HG03575 (cell line): ENCODE results near the gene ATP5ME.

Experiments
- ATAC-seq: cut with Tn5 transposase; IDR thresholded peaks from one replicate; pipeline ENCODE4 v1.9.1; 2021; ENCODE audit not compliant: unreplicated experiment, insufficient number of reproducible peaks, low FRiP score; ENCODE audit errors: extremely low read depth

ATP5ME gene

DNA sequence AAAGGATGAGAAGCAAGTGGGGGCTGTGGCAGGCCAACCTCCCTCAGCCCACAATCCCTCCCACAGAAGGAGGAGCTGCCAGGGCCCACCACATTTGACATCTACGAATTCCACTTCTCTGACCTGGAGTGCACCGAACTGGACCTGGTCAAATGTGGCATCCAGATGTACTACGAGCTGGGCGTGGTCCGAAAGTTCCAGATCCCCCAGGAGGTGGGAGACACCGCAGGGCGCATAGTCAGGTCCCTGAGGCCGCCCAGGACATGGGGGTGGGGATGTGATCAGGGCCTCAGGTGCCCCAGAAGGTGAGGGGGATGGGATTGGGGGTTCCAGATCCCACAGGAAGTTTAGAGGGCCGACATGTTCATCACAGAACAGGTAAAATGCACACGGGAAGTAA is 13.7 kb downstream of the ATP5ME start:
- no peak for ATAC-seq

DNA sequence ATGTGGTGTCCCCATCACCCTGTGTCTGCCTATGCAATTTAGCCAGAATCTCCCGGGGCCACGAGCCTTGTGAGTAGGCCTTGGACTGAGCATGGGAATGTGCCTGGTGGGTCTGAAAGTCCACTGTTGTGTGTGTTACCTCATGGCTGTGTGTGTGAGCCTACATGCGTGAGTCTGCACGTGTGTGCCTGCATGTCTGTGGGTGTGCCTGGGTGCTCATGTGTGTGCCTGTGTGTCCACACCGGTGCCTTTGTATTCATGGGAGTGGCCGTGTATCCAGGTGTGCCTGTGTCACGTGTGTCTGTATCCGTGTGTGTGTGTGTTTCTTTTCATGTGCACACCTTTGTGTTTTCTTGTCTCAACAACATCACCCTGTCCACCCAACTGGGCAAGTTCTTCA is 14.2 kb downstream of the ATP5ME start:
- ATAC-seq = no peak

DNA sequence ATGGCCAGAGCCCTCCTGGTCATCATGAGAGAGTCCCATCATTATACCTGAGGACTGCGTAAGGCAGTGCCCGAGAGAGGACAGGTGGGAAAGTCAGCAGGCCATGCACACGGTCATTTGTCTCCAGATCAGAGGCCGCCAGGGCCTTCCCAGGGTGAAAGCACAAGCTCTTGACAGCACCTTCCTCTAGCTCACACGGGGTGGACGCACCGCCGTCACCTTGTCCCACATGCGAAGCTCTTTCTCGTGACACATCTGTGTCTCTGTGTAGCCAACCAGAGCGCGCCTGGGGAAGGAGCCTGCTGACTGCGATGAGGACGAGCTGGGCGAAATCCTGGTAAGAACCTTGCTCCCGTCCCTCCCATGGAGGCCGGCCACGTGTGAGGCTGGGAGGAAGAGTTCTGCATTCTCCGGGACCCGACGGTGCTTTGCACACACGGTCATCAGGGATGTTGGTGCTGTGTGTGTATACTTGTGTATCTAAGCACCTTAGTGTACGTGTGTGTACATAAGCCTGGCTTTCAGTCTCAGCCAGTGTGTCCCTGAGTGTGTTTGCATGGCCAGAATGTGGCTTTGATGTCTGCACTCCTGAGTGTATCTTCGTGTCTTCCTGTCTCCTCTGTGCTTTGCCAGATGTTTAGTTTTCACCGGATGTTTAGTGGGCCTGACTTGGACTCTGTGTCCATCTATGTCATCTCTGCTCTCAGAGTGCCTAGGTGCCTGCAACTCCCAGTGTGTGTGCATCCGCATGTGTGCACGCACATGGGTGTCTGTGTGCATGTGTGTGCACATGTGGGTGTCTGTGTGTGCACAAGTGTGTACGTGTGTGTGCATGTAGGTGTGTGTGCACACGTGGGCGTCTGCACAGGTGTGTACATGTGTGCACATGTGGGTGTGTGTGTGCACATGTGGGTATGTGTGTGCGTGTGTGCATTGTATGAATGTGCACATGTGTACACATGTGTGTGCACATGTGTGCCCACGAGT is 15.1 kb downstream of the ATP5ME start:
- ATAC-seq = no peak

DNA sequence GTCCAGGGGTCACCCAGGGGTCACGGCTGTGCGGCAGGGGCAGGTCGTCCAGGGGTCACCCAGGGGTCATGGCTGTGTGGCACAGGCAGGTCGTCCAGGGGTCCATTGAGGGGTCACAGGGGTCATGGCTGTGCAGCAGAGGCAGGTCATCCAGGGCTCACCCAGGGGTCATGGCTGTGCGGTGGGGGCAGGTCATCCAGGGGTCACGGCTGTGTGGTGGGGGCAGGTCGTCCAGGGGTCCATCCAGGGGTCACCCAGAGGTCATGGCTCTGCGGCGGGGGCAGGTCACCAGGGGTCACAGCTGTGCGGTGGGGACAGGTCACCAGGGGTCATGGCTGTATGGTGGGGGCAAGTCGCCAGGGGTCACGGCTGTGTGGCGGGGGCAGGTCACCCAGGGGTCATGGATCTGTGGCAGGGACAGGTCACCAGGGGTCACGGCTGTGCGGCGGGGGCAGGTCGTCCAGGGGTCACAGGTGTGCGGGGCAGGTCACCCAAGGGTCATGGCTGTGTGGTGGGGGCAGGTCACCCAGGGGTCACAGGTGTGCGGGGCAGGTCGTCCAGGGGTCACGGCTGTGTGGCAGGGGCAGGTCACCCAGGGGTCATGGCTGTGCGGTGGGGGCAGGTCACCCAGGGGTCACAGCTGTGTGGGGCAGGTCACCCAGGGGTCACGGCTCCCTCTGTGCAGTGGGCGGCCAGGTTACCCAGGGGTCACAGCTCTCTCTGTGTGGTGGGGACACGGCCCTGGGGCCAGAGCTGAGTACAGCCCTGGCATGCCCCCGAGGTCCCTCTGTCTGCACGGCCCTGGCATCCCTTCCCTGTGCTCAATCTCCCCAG is 16.0 kb downstream of the ATP5ME start:
- no peak for ATAC-seq

DNA sequence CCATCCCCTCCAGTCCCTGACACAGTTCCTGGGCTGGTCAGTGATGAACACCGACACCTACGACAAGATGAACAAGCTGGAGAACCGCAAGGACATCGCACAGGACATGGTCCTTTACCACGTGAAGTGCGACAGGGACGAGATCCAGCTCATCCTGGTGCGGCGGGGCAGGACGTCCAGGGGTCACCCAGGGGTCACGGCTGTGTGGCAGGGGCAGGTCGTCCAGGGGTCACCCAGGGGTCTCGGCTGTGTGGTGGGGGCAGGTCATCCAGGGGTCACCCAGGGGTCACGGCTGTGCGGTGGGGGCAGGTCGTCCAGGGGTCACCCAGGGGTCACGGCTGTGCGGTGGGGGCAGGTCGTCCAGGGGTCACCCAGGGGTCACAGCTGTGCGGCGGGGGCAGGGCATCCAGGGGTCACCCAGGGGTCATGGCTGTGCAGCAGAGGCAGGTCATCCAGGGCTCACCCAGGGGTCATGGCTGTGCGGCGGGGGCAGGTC is 16.7 kb downstream of the ATP5ME start:
- no peak for ATAC-seq

DNA sequence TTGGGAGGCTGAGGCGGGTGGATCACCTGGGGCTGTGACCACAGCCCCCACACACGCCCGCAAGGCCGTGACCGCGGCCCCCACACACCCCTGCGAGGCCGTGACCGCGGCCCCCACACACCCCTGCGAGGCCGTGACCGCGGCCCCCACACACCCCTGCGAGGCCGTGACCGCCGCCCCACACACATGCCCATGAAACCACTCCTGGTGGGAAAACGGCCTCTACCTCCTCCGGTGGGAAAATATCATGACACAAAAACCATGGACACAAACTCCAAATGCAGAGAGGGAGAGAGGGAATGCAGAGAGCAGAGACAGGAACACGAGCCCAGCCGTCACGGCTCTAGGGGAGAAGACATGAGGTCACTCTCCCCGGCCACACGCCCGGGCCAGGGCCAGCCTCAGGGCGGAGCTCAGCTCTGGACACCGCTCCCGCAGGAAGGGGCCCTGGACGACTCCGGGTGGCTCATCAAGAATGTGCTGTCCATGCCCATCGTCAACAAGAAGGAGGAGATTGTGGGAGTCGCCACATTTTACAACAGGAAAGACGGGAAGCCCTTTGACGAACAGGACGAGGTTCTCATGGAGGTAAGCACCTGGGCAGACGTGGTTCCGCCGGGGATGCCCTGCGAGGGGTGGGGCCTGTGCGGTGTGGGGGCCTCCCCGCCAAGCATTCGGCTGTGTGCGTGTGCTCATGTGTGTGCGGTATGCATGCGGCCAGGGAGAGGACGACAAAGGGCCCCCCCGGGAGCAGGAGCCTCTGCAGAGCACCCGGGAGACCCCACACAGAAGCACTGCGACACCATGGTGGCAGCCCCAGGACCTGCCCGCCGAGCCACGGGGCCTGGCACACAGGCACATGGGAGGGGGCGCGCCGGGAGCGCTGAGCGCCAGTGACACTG is 17.4 kb downstream of the ATP5ME start:
- ATAC-seq = no peak

DNA sequence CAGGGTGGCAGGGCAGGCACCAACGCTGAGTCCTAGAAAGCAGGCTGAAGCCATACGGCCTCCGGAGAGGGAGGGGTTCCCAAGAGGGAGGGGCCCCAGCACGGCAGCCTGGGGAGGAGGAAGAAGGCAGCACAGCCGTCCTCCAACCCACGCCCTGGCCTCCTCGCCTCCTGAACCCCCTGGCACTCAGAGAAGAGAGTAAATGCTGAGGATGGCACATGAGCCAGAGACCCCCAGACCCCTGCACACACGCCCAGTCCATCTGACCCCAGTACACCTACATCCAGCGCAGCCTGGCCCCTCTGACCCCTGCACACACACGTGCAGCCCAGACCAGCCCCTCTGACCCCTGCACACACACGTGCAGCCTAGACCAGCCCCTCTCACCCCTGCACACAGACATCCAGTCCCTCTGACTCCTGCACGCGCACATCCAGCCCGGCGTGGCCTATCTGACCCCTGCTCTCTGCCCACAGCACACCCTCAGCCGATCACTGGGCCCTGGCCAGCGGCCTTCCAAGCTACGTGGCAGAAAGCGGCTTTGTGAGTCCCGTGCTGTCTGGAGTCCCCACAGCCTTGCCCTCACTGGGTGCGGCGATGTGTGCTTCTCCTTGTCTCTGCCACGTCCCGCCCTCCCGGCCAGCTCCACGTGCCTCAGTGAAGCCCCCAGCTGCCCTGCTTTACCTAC is 18.5 kb downstream of the ATP5ME start:
- no peak for ATAC-seq

DNA sequence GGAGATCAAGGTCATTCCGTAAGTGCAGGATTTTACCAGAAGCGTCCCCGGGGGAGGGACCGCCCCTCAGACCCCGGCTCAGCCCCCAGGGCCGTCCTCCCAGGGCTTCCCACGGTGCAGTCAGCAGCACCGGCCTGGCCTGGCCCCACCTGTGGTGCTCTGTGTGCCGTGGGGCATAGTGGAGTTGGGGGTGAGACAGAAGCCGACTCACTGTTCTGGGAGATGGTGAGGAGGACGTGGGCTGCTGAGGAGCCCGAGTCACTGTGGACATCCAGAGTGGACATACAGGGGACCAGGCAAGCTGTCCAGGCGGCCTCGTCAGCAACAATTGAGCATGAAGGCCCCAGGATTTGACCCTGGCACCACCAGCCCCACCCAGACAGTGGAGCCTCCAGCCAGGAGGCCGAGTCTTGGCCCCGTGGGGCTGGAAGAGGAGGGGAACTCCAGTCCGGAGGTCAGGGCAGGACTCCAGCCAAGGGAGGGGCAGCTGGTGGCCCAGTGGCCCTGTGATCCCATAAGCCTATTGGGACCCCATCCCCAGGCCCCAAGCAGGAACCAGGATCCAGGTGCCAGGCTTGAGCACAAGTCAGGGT is 19.1 kb downstream of the ATP5ME start:
- ATAC-seq = no peak

DNA sequence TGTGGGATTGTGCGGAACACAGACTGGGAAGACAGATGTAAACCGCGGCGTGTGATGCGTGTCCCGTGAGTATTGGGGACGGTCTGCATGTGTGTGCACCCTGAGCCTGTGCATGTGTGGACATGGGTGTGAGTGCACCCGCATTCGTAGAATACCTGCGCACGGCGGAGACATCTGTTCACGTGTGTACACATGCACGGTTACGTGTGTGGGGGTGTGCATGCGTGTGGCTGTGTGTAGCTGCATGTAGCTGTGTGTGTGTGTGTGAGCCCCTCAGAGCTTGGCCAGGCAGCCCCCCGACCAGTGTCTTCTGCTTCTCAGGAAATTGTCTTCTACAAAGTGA is 19.6 kb downstream of the ATP5ME start:
- ATAC-seq = no peak

DNA sequence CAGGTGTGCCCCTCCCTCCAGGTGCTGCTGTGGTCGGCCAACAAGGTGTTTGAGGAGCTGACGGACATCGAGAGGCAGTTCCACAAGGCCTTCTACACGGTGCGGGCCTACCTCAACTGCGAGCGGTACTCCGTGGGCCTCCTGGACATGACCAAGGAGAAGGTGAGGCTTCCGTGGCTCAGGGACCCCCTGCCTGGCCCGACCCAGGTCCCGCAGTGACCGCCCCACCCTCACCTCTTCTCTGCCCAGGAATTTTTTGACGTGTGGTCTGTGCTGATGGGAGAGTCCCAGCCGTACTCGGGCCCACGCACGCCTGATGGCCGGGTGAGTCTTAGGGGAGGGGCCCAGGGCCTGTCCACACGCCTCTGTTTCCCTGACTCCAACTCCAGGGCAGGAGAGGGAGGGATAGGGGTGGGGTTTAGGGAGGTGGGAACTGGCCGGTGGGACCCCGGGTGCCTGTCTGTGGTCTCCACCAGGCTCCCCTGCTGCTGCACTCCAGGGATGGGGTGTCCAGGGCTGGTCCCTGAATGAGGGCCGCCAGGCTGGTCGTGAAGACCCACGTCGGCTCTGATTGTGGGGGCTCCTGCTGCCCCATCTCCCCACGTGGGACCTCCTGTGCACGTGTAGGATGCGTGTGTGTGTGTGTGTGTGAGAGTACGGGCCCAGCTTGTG is 20.1 kb downstream of the ATP5ME start:
- ATAC-seq = no peak

DNA sequence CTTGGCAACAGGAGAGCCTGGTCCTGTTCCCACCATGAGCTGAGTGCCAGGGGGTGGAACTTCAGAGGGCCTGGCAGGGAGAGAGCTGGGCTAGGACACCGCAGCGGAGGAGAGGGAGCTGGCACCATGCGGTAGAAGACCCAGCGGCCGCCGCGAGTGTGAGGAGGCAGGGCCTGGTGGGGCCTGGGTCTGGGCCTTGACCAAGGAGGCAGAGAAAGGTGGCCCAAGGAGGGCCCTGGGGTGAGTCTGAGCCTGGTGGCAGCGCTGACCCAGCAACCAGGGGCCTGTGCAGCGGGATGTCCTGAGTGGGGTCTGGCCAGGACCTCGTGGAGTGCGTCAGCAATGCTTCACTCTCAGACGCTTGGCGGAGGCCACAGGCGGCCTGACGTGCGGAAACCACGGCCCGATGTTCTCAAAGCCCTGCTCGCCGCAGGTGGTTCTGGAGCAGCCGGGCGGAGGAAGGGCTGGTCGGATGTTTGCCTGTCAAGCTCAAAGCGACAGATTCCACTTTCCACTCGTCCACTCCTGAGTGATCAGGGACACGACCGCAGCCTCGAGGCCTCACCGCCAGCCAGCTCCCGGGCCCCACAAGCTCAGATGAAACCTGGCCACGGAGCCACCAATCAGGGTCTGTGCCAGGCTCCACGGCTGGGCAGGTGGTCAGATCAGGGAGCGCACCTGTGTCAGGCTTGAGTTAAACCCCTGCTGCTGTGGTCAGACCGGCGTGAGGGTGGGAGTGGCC is 20.8 kb downstream of the ATP5ME start:
- no peak for ATAC-seq

DNA sequence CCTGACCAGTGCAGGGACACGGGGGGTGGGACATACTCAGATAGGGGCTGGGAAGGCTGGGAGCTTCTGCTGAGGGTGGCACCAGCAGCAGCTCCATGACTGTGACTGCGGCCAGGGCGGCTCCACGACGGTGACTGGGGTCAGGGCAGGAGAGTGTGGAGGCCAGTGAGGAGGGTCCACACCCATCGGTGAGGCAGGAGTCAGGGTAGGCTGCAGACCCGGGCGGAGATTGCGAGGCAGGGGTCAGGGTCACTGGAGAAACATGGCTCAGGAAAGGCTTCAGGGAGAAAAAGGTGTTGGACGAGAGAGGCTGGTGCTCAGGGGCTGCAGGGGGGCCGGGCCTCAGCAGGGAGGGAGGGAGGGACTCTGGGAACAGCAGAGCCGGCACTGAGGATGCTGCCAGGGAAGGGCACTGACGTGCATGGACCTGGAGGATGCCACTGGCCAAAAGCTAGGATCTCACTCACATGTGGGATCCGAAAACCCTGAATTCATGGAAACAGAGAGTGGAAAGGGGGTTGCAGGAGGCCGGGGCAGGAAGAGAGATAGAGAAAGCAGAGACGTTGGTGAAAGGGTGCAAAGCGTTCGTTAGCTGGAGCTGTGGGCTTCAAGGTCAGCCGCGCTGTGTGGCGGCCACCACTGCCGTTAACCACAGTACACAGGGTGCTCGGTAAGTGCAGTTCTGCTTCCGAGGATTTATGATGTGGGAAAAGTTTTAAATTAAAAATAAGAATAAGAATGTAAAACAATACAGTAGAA is 22.0 kb downstream of the ATP5ME start:
- ATAC-seq = no peak

DNA sequence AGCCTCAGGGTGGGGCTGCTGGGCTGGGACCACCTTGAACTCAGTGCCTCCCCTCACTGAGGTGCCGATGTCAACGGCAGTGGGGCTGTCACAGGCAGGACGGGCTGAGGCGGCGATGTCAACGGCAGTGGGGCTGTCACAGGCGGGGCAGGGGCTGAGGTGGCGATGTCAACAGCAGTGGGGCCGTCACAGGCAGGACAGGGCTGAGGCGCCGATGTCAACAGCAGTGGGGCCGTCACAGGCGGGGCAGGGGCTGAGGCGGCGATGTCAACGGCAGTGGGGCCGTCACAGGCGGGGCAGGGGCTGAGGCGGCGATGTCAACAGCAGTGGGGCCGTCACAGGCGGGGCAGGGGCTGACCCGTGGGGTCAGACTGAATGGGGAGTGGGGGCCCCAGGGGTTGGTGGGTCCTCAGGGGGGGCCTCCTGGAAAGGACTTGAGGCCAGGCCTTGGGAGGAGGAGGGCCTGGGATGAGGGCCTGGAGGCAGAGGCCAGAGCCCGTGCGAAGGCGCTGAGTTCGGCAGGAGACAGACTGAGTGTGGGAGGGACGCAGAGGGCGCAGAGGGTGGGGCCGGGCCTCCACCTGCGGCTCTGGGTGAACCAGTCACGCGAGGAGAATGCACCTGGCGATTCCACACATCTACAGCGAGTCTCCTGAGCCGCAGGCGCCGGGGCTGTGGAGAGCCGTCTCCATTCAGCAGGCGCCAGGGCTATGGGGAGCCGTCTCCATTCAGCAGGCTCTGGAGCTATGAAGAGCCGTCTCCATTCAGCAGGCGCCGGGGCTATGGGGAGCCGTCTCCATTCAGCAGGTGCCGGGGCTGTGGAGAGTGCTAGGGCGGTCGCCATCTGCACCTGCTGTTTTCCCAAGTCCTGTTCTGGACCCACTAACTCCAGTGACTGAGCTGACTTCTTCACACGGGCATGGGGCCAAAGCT is 22.9 kb downstream of the ATP5ME start:
- ATAC-seq = no peak

DNA sequence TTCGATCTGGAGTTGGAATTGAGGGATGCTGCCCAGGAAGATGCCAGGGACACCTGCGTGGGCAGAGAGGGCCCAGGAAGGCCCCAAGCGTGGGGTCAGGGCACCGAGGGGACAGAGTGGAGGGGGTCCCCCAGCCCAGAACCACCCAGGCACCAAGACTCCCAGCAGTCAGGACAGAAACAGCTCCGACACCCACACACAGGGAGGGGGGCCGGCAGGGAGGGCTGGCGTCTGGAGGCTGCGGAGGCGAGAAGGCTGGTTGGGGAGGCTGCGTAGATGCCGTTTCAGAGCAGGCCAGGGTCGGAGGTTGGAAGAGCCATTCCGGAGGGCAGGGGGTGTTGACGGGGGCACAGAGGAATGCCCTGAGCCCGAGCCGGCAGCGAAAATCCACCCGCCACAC is 23.6 kb downstream of the ATP5ME start:
- no peak for ATAC-seq

DNA sequence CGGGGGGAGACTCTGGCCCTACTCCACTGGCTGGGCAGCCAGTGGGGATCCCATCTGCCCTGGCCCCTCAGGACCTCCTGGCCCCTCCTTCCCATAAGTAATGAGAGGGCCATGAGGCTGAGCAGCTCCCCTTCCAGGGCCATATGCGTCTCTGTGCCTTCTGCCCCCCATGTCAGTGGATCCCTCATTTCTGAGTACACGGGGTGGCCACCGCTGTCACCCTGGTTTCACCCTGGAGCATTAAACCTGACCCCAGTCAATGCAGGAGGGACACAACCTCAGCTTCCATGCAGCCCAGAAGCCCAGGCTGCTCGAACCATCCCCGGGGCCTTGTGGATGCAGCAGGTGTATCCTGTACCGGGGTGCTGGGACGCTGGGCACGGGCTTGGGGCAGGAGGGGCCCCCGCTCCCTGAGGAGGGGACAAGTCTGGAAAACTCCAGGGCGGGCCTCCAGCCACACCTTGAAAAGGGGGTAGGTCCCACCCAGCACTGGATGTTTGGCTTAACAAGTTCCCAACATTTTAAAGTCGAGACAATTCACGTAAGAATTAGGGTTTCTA is 24.2 kb downstream of the ATP5ME start:
- ATAC-seq = no peak
